Measurements from ENCODE around the gene SIGLEC11. TPM values are rescaled to one million over a fixed set of nuclear protein-coding genes. Genes with fewer than 3 reads are reported as not detected.
"Not testable (repeated sequence)": the region's sequence is repeated elsewhere in the genome, so short reads cannot be mapped to it uniquely, and the experiment has no call there.

Gene SIGLEC11
- polyA plus RNA-seq, 1 experiment = not detected

GRCh38 chr19:49975051-49975450 is 14.1 kb upstream of the SIGLEC11 start:
- TF ChIP-seq CTCF (IDR thresholded peaks at IDR 0.05; ENCODE audit: insufficient read depth, low read depth, low read length) = no peak
- H3K36me3 ChIP-seq (ENCODE audit: control insufficient read depth, insufficient read depth, low read length) = peaks cover 11% of the 10 kb centered on the region
- CTCF ChIA-PET = interaction anchor here (2.5 kb wide), 1 partner anchor 9 kb away, joined by 12 read pairs; no protein-coding TSS in a partner anchor

GRCh38 chr19:49973987-49974386 is 13.0 kb upstream of the SIGLEC11 start:
- ChIA-PET CTCF (interaction anchor here (2.5 kb wide), 1 partner anchor 10 kb away, joined by 12 read pairs; no protein-coding TSS in a partner anchor), POLR2A (no interaction called here)
- peaks cover 10% of the 10 kb centered on the region for H3K36me3 ChIP-seq (ENCODE audit: control insufficient read depth, insufficient read depth, low read length)
- TF ChIP-seq CTCF (IDR thresholded peaks at IDR 0.05; ENCODE audit: insufficient read depth, low read depth, low read length) = no peak
- no peak overlapping the region for H3K4me3 ChIP-seq (ENCODE audit: low read depth, low read length)
- no peaks in the 10 kb centered on the region for H3K27me3 ChIP-seq (ENCODE audit: control insufficient read depth, insufficient read depth, low read length)
- DNase-seq (ENCODE audit: low read depth) = no peak

More at GRCh38 chr19:49975051-49975450, 14.1 kb upstream of the SIGLEC11 start:
- Histone ChIP-seq H3K27me3 (ENCODE audit: control insufficient read depth, insufficient read depth, low read length) (no peaks in the 10 kb centered on the region), H3K4me3 (ENCODE audit: low read depth, low read length) (no peak overlapping the region)
- DNase-seq (ENCODE audit: low read depth) = no peak
- POLR2A ChIA-PET = no interaction called here

- ChIA-PET CTCF (no interaction called here), POLR2A (no interaction called here)
- TF ChIP-seq CTCF (IDR thresholded peaks at IDR 0.05; ENCODE audit: insufficient read depth, low read depth, low read length) = no peak
- Histone ChIP-seq H3K27me3 (ENCODE audit: control insufficient read depth, insufficient read depth, low read length) (no peaks in the 10 kb centered on the region), H3K36me3 (ENCODE audit: control insufficient read depth, insufficient read depth, low read length) (peaks cover 7% of the 10 kb centered on the region; the same call in 1 of the 2 replicates), H3K4me3 (ENCODE audit: low read depth, low read length) (no peak overlapping the region)
- DNase-seq (ENCODE audit: low read depth) = no peak
Measured at GRCh38 chr19:49972841-49973240, 11.9 kb upstream of the SIGLEC11 start.

- CTCF ChIA-PET = no interaction called here
- TF ChIP-seq CTCF (IDR thresholded peaks at IDR 0.05; ENCODE audit: insufficient read depth, low read depth, low read length) = no peak
Measured at GRCh38 chr19:49971991-49972411, 11.0 kb upstream of the SIGLEC11 start.

GRCh38 chr19:49969355-49969754 is 8.4 kb upstream of the SIGLEC11 start:
- H3K36me3 ChIP-seq (ENCODE audit: control insufficient read depth, insufficient read depth, low read length); DNase-seq (ENCODE audit: low read depth); POLR2A ChIA-PET; H3K4me3 ChIP-seq (ENCODE audit: low read depth, low read length); CTCF ChIA-PET; H3K27me3 ChIP-seq (ENCODE audit: control insufficient read depth, insufficient read depth, low read length): not testable (repeated sequence)

More at GRCh38 chr19:49971991-49972411, 11.0 kb upstream of the SIGLEC11 start:
- Histone ChIP-seq H3K27me3 (ENCODE audit: control insufficient read depth, insufficient read depth, low read length) (no peaks in the 10 kb centered on the region), H3K36me3 (ENCODE audit: control insufficient read depth, insufficient read depth, low read length) (peaks cover 3% of the 10 kb centered on the region; the same call in 1 of the 2 replicates), H3K4me3 (ENCODE audit: low read depth, low read length) (no peak overlapping the region)
- POLR2A ChIA-PET = no interaction called here
- DNase-seq (ENCODE audit: low read depth) = no peak

- no peak for TF ChIP-seq CTCF (IDR thresholded peaks at IDR 0.05; ENCODE audit: insufficient read depth, low read depth, low read length)
- no peaks in the 10 kb centered on the region for H3K27me3 ChIP-seq (ENCODE audit: control insufficient read depth, insufficient read depth, low read length)
- POLR2A ChIA-PET = no interaction called here
- no peak for DNase-seq (ENCODE audit: low read depth)
- H3K4me3 ChIP-seq (ENCODE audit: low read depth, low read length) = no peak overlapping the region
- H3K36me3 ChIP-seq (ENCODE audit: control insufficient read depth, insufficient read depth, low read length) = no peaks in the 10 kb centered on the region
- CTCF ChIA-PET = interaction anchor here (0.9 kb wide), 2 partner anchors 14 to 30 kb away, joined by 3 read pairs; no protein-coding TSS in a partner anchor
Measured at GRCh38 chr19:49968279-49968922, 7.4 kb upstream of the SIGLEC11 start.

GRCh38 chr19:49959892-49960291 is 1.1 kb downstream of the SIGLEC11 start:
- CTCF ChIA-PET; H3K27me3 ChIP-seq (ENCODE audit: control insufficient read depth, insufficient read depth, low read length); POLR2A ChIA-PET; DNase-seq (ENCODE audit: low read depth); H3K4me3 ChIP-seq (ENCODE audit: low read depth, low read length); H3K36me3 ChIP-seq (ENCODE audit: control insufficient read depth, insufficient read depth, low read length): not testable (repeated sequence)

- H3K36me3 ChIP-seq (ENCODE audit: control insufficient read depth, insufficient read depth, low read length); H3K27me3 ChIP-seq (ENCODE audit: control insufficient read depth, insufficient read depth, low read length); CTCF ChIA-PET; H3K4me3 ChIP-seq (ENCODE audit: low read depth, low read length); DNase-seq (ENCODE audit: low read depth); POLR2A ChIA-PET: not testable (repeated sequence)
Measured at GRCh38 chr19:49958596-49958995, 2.4 kb downstream of the SIGLEC11 start.
